ENCODE results near the gene CADM2.

The CADM2 gene

GRCh38 chr3:85427467-85427866, 468.7 kb downstream of the CADM2 start:
- TF ChIP-seq CTCF (conservative IDR thresholded peaks at IDR 0.05; ENCODE audit: control insufficient read depth, insufficient read depth, low read depth, low read length): no peak
- no peak for DNase-seq (ENCODE audit: low read depth)
- H3K4me3 ChIP-seq (ENCODE audit: control insufficient read depth, low read depth, low read length): no peak overlapping the region

- no peak for TF ChIP-seq CTCF (conservative IDR thresholded peaks at IDR 0.05; ENCODE audit: control insufficient read depth, insufficient read depth, low read depth, low read length)
- no peak for DNase-seq (ENCODE audit: low read depth)
- no peak overlapping the region for H3K4me3 ChIP-seq (ENCODE audit: control insufficient read depth, low read depth, low read length)
These were observed 473.3 kb downstream of the CADM2 start for GRCh38 chr3:85432081-85432480.

- DNase-seq (ENCODE audit: low read depth): no peak
- no peak overlapping the region for H3K4me3 ChIP-seq (ENCODE audit: control insufficient read depth, low read depth, low read length)
- TF ChIP-seq CTCF (conservative IDR thresholded peaks at IDR 0.05; ENCODE audit: control insufficient read depth, insufficient read depth, low read depth, low read length): no peak
These were observed 474.5 kb downstream of the CADM2 start for GRCh38 chr3:85433319-85433718.

GRCh38 chr3:85455561-85456200, 496.9 kb downstream of the CADM2 start:
- DNase-seq (ENCODE audit: low read depth): no peak
- no peak for TF ChIP-seq CTCF (conservative IDR thresholded peaks at IDR 0.05; ENCODE audit: control insufficient read depth, insufficient read depth, low read depth, low read length)
- no peak overlapping the region for H3K4me3 ChIP-seq (ENCODE audit: control insufficient read depth, low read depth, low read length)

DNA sequence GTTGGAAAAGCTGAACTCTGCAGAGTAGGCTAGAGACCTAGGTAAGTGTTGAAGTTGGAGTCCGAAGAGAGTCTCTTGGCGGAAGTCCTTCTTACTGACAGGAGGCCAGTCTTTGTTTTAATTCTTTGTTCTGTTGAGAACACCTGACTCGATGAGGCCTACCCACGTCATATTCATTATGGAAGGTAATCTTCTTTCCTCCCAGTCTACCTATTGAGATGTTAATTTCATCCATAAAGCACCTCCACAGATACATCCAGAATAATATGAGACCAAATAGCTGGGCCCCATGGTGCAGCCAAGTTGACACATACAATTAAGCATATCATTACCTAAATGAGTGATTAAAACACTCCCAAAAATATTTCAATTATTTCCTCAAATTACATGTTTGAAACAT, 515.5 kb downstream of the CADM2 start:
- no peak for DNase-seq (ENCODE audit: low read depth)
- TF ChIP-seq CTCF (conservative IDR thresholded peaks at IDR 0.05; ENCODE audit: control insufficient read depth, insufficient read depth, low read depth, low read length): no peak
- H3K4me3 ChIP-seq (ENCODE audit: control insufficient read depth, low read depth, low read length): no peak overlapping the region

GRCh38 chr3:85475346-85475745, 516.6 kb downstream of the CADM2 start:
- H3K4me3 ChIP-seq (ENCODE audit: control insufficient read depth, low read depth, low read length): no peak overlapping the region
- DNase-seq (ENCODE audit: low read depth): no peak
- no peak for TF ChIP-seq CTCF (conservative IDR thresholded peaks at IDR 0.05; ENCODE audit: control insufficient read depth, insufficient read depth, low read depth, low read length)

Measured in fibroblast of mammary gland (primary cell).